HG03045 (cell line): ENCODE data around the gene ZNHIT2.
"Not testable (repeated sequence)": the region's sequence is repeated elsewhere in the genome, so short reads cannot be mapped to it uniquely, and the experiment has no call there.

ENCODE experiments used
- ATAC-seq: cut with Tn5 transposase; IDR thresholded peaks from one replicate; pipeline ENCODE4 v1.9.1; 2021; ENCODE audit warnings: mild to moderate bottlenecking, moderate library complexity; ENCODE audit not compliant: unreplicated experiment

The ZNHIT2 gene

GRCh38 chr11:65117206-65118096 is at the start of gene ZNHIT2:
TSS of gene ZNHIT2 (minus strand) at chr11:65117701. CDS start at chr11:65117653, 48 bp downstream.
- peak; percentile 50 for ATAC-seq

- ATAC-seq = no peak
These were observed 49.4 kb upstream of the ZNHIT2 start for GRCh38 chr11:65166893-65167292.

GRCh38 chr11:65165410-65166317 is 48.2 kb upstream of the ZNHIT2 start:
- ATAC-seq = no peak

- ATAC-seq = no peak
These were observed 46.2 kb upstream of the ZNHIT2 start for GRCh38 chr11:65163684-65164083.

GRCh38 chr11:65160643-65161042 is 43.1 kb upstream of the ZNHIT2 start:
- ATAC-seq = no peak

- ATAC-seq = no peak
These were observed 41.5 kb upstream of the ZNHIT2 start for GRCh38 chr11:65159012-65159411.

- ATAC-seq = no peak
These were observed 39.8 kb upstream of the ZNHIT2 start for GRCh38 chr11:65157336-65157735.

GRCh38 chr11:65156926-65157325 is 39.4 kb upstream of the ZNHIT2 start:
- no peak for ATAC-seq

- no peak for ATAC-seq
These were observed 38.8 kb upstream of the ZNHIT2 start for GRCh38 chr11:65156256-65156655.

- no peak for ATAC-seq
These were observed 34.6 kb upstream of the ZNHIT2 start for GRCh38 chr11:65152122-65152521.

- no peak for ATAC-seq
These were observed 33.9 kb upstream of the ZNHIT2 start for GRCh38 chr11:65151331-65151899.

- peak; percentile 60 for ATAC-seq
These were observed 33.2 kb upstream of the ZNHIT2 start for GRCh38 chr11:65150509-65151299.

- not testable (repeated sequence) for ATAC-seq
These were observed 32.6 kb upstream of the ZNHIT2 start for GRCh38 chr11:65150131-65150508.

- ATAC-seq = no peak
These were observed 31.2 kb upstream of the ZNHIT2 start for GRCh38 chr11:65148657-65149056.

GRCh38 chr11:65147352-65148075 is 30.0 kb upstream of the ZNHIT2 start:
- ATAC-seq = no peak

GRCh38 chr11:65141896-65142494 is 24.5 kb upstream of the ZNHIT2 start:
- no peak for ATAC-seq

- ATAC-seq = no peak
These were observed 19.1 kb upstream of the ZNHIT2 start for GRCh38 chr11:65136515-65137096.

- ATAC-seq = no peak
These were observed 18.2 kb upstream of the ZNHIT2 start for GRCh38 chr11:65135633-65136145.
